H54 (cell line): ENCODE data around the gene MAGI1.

Source experiments
- DNase-seq: peaks from one replicate; pipeline ENCODE4 v3.0.0; 2011; ENCODE audit warnings: low spot score, mixed read lengths; ENCODE audit not compliant: insufficient read length
- FAIRE-seq: peaks from 3 replicates; lab custom pipeline; 2011; peaks lifted over from hg19 to GRCh38; lab: Jason Lieb, UNC
- POLR2A ChIP-seq: IDR thresholded peaks from 2 replicates; pipeline ENCODE4 v1.6.1; 2011; ENCODE audit warnings: low read depth, mild to moderate bottlenecking, low read length

The MAGI1 gene

GRCh38 chr3:65717676-65718346, 320.9 kb downstream of the MAGI1 start:
- TF ChIP-seq POLR2A = no peak
- FAIRE-seq = no peak

DNA sequence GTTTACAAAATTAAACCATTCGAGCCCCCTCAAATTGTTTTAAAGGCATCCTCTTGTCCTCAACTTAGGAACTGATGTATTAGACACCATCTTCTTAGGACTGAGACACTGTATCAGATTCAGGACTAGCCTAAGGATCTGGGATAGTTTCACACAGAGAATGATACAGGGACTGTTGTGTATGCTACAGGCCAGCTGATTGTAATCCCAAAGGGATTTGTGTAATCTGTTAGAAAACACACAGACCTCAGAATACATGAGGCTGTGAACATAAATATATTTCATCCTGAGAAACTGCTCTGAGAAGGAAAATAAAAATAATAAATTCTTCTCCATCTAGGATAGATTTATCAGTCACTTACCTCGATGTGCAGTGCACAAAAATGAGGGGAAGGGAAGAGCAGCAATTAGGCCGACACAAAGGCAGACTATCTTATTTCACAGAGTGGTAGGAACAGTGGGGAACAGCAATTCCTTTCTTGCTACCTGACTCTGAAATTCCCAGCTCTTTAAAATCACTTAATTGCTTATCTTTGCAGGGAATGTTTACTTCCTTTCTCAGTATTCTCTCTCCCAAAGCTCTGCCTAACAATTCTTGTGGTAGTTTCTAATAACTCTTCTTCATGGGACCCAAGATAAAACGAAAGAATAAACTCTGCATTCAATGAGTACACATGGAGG, 322.5 kb downstream of the MAGI1 start:
- no peak for FAIRE-seq
- no peak for TF ChIP-seq POLR2A
- DNase-seq = no peak

More at GRCh38 chr3:65717676-65718346, 320.9 kb downstream of the MAGI1 start:
- no peak for DNase-seq

DNA sequence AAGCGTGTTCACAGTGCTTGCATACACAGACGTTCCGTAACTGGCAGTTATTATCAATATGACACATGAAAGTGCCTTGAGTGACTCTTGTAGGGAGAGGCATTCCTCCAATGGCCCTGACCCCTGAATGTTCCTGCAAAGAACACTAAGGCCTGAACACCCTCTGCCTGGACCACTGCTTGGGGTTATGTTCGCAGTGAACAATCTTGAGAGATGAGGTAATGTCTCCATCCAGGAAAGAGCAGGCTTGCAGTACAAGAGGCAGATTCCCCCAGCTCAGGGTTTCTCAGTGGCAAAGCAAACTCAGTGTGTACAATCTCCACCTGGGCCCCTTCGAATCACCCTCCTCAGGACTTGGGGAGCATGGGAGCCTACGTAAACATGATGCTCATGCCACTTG, 324.6 kb downstream of the MAGI1 start:
- FAIRE-seq (peak; percentile 6), DNase-seq (no peak)
- no peak for TF ChIP-seq POLR2A

- FAIRE-seq (no peak), DNase-seq (no peak)
- TF ChIP-seq POLR2A = no peak
These were observed 325.7 kb downstream of the MAGI1 start for GRCh38 chr3:65713016-65713415.

GRCh38 chr3:65712140-65712539, 326.6 kb downstream of the MAGI1 start:
- DNase-seq (no peak), FAIRE-seq (no peak)
- TF ChIP-seq POLR2A = no peak

GRCh38 chr3:65706776-65707568, 331.7 kb downstream of the MAGI1 start:
- DNase-seq (no peak), FAIRE-seq (no peak)
- no peak for TF ChIP-seq POLR2A

- DNase-seq = no peak
- FAIRE-seq = no peak
- TF ChIP-seq POLR2A = no peak
These were observed 332.4 kb downstream of the MAGI1 start for GRCh38 chr3:65706301-65706700.

DNA sequence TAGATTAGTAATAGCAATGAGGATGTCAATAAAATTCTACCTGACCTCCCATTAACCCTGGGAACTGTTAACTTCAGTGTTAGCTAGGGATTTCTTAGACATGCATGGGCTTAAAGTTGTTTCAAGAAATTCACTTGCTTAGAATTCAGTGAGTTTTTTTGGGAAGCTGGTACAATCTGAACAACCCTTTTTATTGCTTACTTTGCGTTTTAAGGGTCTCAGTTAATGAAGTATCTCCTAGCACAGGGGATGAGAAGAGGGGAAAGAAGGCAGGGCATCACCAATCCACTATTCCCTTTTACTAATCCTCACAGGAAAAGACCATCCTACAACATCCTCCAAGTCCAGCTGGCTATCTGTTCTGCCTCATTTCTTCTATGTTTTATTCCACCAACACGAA, 334.9 kb downstream of the MAGI1 start:
- no peak for TF ChIP-seq POLR2A
- no peak for FAIRE-seq

DNA sequence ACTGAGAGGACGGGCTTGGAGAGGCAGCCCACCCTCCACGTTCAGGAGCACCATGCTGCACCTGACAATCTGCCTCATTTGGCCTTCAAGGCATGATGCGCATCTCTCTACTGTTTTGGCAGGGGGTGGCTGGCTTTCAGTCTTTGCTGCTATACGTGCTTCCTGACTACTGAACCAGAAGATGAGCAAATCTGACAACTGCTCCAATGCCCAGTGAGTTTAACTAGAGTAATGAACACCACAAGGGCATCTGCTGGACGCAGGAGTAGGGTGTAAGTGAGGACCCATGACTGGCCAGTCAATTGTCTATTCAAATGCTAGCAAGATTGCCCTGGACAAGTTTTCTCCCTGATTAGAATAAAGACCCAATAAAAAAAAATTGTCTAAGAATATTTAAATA, 335.7 kb downstream of the MAGI1 start:
- DNase-seq = no peak
- no peak for TF ChIP-seq POLR2A
- FAIRE-seq = no peak

More for the DNA sequence above, 334.9 kb downstream of the MAGI1 start:
- DNase-seq = no peak

GRCh38 chr3:65702202-65702601, 336.5 kb downstream of the MAGI1 start:
- no peak for TF ChIP-seq POLR2A
- DNase-seq (no peak), FAIRE-seq (no peak)

GRCh38 chr3:65701516-65701915, 337.2 kb downstream of the MAGI1 start:
- no peak for TF ChIP-seq POLR2A
- FAIRE-seq (no peak), DNase-seq (no peak)

GRCh38 chr3:65689436-65689835, 349.3 kb downstream of the MAGI1 start:
- TF ChIP-seq POLR2A = no peak
- DNase-seq (no peak), FAIRE-seq (no peak)

DNA sequence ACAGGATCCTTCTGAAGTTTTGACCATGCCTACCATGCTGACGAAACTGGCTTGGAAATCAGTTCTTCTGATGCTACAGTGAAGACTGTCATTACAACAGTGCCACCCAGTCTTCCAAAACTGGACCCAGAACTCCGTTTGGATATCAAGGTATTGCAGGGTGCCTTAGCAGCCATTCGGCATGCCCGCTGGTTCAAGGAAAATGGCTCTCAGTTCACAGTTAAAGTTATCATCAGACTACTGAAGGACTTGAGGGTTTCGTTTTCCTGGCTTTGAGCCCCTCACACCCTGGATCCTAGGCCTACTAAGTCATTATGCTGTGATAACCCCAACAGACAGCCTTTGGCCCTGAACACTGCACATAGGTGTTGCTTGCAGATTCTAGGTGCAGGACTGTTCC, 351.0 kb downstream of the MAGI1 start:
- DNase-seq = no peak
- no peak for FAIRE-seq
- no peak for TF ChIP-seq POLR2A

- TF ChIP-seq POLR2A = no peak
- no peak for DNase-seq
- no peak for FAIRE-seq
These were observed 353.0 kb downstream of the MAGI1 start for GRCh38 chr3:65685621-65686235.

DNA sequence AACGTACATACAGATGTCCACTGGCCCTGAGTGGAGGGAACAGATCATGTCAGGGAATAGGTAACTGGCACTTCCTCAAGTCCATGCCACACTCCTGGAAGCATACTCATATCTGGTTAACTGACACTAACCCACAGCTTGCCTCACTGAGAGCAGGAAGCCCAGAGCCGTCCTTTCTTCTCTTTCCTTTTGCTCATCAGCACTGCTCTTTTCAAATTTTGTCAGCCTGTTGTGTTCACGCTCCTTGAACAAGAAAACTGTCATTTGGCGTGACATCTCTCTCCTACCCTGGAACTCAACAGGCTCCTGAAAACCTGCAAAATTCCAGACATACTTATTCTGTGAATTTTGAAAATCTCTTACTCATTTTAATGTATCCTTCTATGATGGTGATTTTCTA, 360.2 kb downstream of the MAGI1 start:
- DNase-seq (no peak), FAIRE-seq (no peak)
- no peak for TF ChIP-seq POLR2A
